PC-9 (cell line): ENCODE measurements around the gene CEP192. TPM values are rescaled to one million over a fixed set of nuclear protein-coding genes. Genes with fewer than 3 reads are reported as not detected.

ENCODE experiments used
- BruUV-seq: library from RNA; stranded (reverse); fragments of 400-500 nt; replicated peaks from 2 replicates; lab custom pipeline; 2021; lab: Mats Ljungman, UMichigan
- CTCF ChIA-PET: fragments of 300-600 bp; sonication (Branson Sonifier 250); formaldehyde crosslinking; loops from one replicate; lab custom pipeline; 2022; ENCODE audit warnings: antibody characterized with exemption; lab: Charles Lee
- POLR2A ChIA-PET: fragments of 300-600 bp; sonication (Branson Sonifier 250); formaldehyde crosslinking; loops from one replicate; lab custom pipeline; 2022; ENCODE audit warnings: antibody characterized with exemption; ENCODE audit not compliant: unreplicated experiment; lab: Charles Lee
- DNase-seq, 2 experiments: peaks; one replicate each; pipeline versions ENCODE4 v3.0.0 to v3.0.0-alpha.2; 2015 to 2022; ENCODE audit warnings: mixed read lengths in 1 of 2
- H2AFZ ChIP-seq: fragments of 200-600 bp; sonication (generic); 2 replicates; pipeline ENCODE4 v1.8.1; 2017; ENCODE audit warnings: antibody characterized with exemption
- H3F3A ChIP-seq: fragments of 200-600 bp; sonication (generic); 2 replicates; pipeline ENCODE4 v1.8.1; 2017; ENCODE audit warnings: antibody characterized with exemption, mild to moderate bottlenecking, low read depth; ENCODE audit not compliant: insufficient read depth
- H3K27ac ChIP-seq: fragments of 200-600 bp; sonication (generic); 2 replicates; pipeline ENCODE4 v1.6.1; 2016; ENCODE audit warnings: mixed run types
- H3K27me3 ChIP-seq: fragments of 200-600 bp; sonication (generic); 2 replicates; pipeline ENCODE4 v1.6.1; 2016; ENCODE audit warnings: low read depth, mixed run types; ENCODE audit not compliant: insufficient read depth
- H3K36me3 ChIP-seq: fragments of 200-600 bp; sonication (generic); 2 replicates; pipeline ENCODE4 v1.6.1; 2016; ENCODE audit warnings: low read depth, mixed run types
- H3K4me1 ChIP-seq: fragments of 200-600 bp; sonication (generic); replicated peaks from 2 replicates; pipeline ENCODE4 v1.6.1; 2016; ENCODE audit warnings: mixed run types; ENCODE audit not compliant: insufficient read depth
- H3K4me2 ChIP-seq: fragments of 200-600 bp; sonication (generic); 2 replicates; pipeline ENCODE4 v1.6.1; 2017; ENCODE audit warnings: mixed run types
- H3K4me3 ChIP-seq: fragments of 200-600 bp; sonication (generic); 2 replicates; pipeline ENCODE4 v1.6.1; 2016; ENCODE audit warnings: mixed run types
- H3K79me2 ChIP-seq: fragments of 200-600 bp; sonication (generic); 2 replicates; pipeline ENCODE4 v1.6.1; 2017; ENCODE audit warnings: low read depth, mixed run types
- H3K9me2 ChIP-seq: fragments of 200-600 bp; sonication (generic); 2 replicates; pipeline ENCODE4 v1.8.1; 2017; ENCODE audit warnings: mild to moderate bottlenecking; ENCODE audit not compliant: insufficient read depth
- H3K9me3 ChIP-seq: fragments of 200-600 bp; sonication (generic); 2 replicates; pipeline ENCODE4 v1.8.1; 2016; ENCODE audit warnings: low read depth; ENCODE audit not compliant: insufficient read depth
- H4K20me1 ChIP-seq: fragments of 200-600 bp; sonication (generic); 2 replicates; pipeline ENCODE4 v1.8.1; 2017; ENCODE audit not compliant: insufficient read depth
- CTCF ChIP-seq: fragments of 200-600 bp; sonication (generic); conservative IDR thresholded peaks from 2 replicates; pipeline ENCODE4 v1.6.1; 2017; ENCODE audit warnings: mixed run types, antibody characterized with exemption, mild to moderate bottlenecking, moderate library complexity
- EZH2 ChIP-seq: fragments of 200-600 bp; sonication (generic); IDR thresholded peaks from 2 replicates; pipeline ENCODE4 v1.8.0; 2017; ENCODE audit warnings: antibody characterized with exemption, low read depth
- intact Hi-C: fragments of 100-400 bp; cut with micrococcal nuclease; formaldehyde crosslinking; loops from one replicate; pipeline ENCODE4 v1.10.0; 2022; ENCODE audit not compliant: unreplicated experiment
- total RNA-seq: library from RNA; stranded (reverse); gene quantifications from 2 replicates; pipeline ENCODE4 v1.2.3, GENCODE V29; 2021

Gene CEP192
- total RNA-seq, 1 experiment from 2014 or later: 44.9 TPM

GRCh38 chr18:13125191-13125590 lies 134.0 kb downstream of the CEP192 start:
- H3K27me3 ChIP-seq: no peaks in the 10 kb centered on the region
- H3K27ac ChIP-seq: no peak overlapping the region
- H3K4me1 ChIP-seq: no peaks in the 10 kb centered on the region
- no peak overlapping the region for H3K4me3 ChIP-seq
- POLR2A ChIA-PET: no interaction called here
- no peak overlapping the region for H2AFZ ChIP-seq
- intact Hi-C loops: no loop called here
- CTCF ChIA-PET: interaction anchor here (0.5 kb wide), 1 partner anchor 135 kb away, joined by 4 read pairs; no protein-coding TSS in a partner anchor
- no peak for DNase-seq
- H3K4me2 ChIP-seq: no peak overlapping the region
- H3K79me2 ChIP-seq: no peaks in the 10 kb centered on the region
- no peaks in the 10 kb centered on the region for H3K9me2 ChIP-seq
- H3K9me3 ChIP-seq: no peaks in the 10 kb centered on the region
- H3K36me3 ChIP-seq: no peaks in the 10 kb centered on the region
- H4K20me1 ChIP-seq: no peaks in the 10 kb centered on the region
- H3F3A ChIP-seq: peaks cover 8% of the 10 kb centered on the region; the same call in 1 of the 2 replicates
- BruUV-seq: no TSS peak
- no peak for TF ChIP-seq CTCF
- TF ChIP-seq EZH2: no peak

GRCh38 chr18:13126966-13127598 lies 135.9 kb downstream of the CEP192 start:
- CTCF ChIA-PET: no interaction called here

GRCh38 chr18:13131283-13131682 lies 140.1 kb downstream of the CEP192 start:
- H3F3A ChIP-seq: peaks cover 8% of the 10 kb centered on the region; the same call in 1 of the 2 replicates
- H2AFZ ChIP-seq: no peak overlapping the region
- BruUV-seq: no TSS peak
- no peaks in the 10 kb centered on the region for H3K9me3 ChIP-seq
- no peak overlapping the region for H3K4me3 ChIP-seq
- no peak overlapping the region for H3K27ac ChIP-seq
- no peak for TF ChIP-seq EZH2
- TF ChIP-seq CTCF: no peak
- H3K9me2 ChIP-seq: no peaks in the 10 kb centered on the region
- DNase-seq: no peak
- H3K4me1 ChIP-seq: 0 out of 2 replicates have a peak, but pooled peaks cover under 1% of the 10 kb centered on the region
- peaks cover 11% of the 10 kb centered on the region for H3K27me3 ChIP-seq
- CTCF ChIA-PET: no interaction called here
- no peaks in the 10 kb centered on the region for H3K36me3 ChIP-seq
- POLR2A ChIA-PET: no interaction called here
- H3K79me2 ChIP-seq: no peaks in the 10 kb centered on the region
- no peak overlapping the region for H3K4me2 ChIP-seq
- H4K20me1 ChIP-seq: no peaks in the 10 kb centered on the region
- intact Hi-C loops: no loop called here

More at GRCh38 chr18:13126966-13127598, 135.9 kb downstream of the CEP192 start:
- Histone ChIP-seq H3F3A (peaks cover 8% of the 10 kb centered on the region; the same call in 1 of the 2 replicates), H3K27me3 (no peaks in the 10 kb centered on the region), H3K9me2 (no peaks in the 10 kb centered on the region), H2AFZ (no peak overlapping the region), H4K20me1 (no peaks in the 10 kb centered on the region), H3K27ac (no peak overlapping the region), H3K4me1 (no peaks in the 10 kb centered on the region), H3K36me3 (no peaks in the 10 kb centered on the region), H3K4me3 (no peak overlapping the region), H3K9me3 (no peaks in the 10 kb centered on the region), H3K4me2 (no peak overlapping the region), H3K79me2 (no peaks in the 10 kb centered on the region)
- no TSS peak for BruUV-seq
- intact Hi-C loops: no loop called here
- POLR2A ChIA-PET: no interaction called here
- DNase-seq: no peak
- TF ChIP-seq EZH2: no peak
- TF ChIP-seq CTCF: no peak
